Measurements from ENCODE around the gene VKORC1L1.
"Not testable (repeated sequence)": the region's sequence is repeated elsewhere in the genome, so short reads cannot be mapped to it uniquely, and the experiment has no call there.

Gene VKORC1L1

DNA sequence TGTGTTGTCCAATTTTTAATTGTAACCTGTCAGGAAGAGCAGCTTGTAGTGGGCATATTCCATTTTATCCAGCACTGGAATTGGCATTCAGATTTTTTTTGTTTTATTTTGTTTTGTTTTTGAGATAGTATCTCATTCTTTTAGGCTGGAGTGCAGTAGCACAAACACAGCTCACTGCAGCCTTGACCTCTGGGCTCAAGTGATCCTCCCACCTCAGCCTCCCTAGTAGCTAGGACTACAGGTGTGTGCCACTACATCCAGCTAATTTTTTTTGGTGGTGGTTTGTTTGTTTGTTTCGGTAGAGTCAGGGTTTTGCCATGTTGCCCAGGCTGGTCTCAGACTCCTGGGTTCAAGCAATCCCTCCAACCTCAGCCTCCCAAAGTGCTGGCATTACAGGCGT is 64.4 kb downstream of the VKORC1L1 start:
- DNase-seq (ENCODE audit: low read depth in 2 of 3, low spot score in 2 of 3) = no peak

DNA sequence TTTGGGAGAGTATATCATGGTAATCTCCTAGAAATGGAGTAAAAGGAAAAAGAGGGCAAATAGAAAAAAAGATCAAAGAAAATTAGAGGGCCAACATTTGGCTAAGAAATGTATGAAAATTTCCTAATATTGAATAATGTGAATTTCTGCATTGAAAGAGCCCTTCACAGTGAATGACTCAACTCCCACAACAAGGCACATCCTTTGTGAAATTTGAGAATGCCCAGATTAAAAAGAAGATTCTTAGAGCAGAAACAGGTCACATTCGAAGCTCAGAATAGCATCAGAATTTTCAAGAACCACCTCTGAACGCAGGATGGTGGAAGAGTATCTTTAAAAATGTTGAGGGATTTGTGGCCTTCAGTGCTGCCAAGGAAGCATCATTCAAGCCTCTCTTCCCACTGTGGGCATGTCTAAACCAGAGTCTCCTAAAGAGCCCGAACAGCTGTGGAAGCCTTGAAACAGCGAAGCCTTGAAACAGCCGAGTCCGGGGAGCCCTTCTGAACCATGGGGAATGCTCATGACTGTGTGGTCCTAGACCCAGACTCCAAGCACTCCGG is 65.5 kb downstream of the VKORC1L1 start:
- DNase-seq (ENCODE audit: low read depth in 2 of 3, low spot score in 2 of 3) = no peak

DNA sequence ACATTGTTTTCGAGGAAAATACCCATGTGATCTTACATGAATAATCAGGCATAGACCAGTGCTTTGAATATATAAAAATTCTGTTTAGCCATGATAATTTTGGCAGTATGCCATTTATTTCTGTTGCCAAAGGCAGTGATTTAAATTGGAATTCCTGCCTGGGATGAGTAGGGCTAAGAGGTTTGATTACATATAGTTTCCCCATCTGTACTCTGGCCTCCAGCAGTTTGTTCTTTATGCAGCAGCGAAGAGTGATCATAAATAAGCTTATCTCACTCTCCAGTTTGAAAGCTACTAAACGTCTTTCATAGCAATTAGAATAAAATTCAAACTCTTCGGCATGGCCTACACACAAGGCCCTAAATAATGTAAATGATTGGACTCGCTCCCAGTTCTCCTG is 72.9 kb downstream of the VKORC1L1 start:
- not testable (repeated sequence) for DNase-seq (ENCODE audit: low read depth in 2 of 3, low spot score in 2 of 3)

GRCh38 chr7:65946904-65947303 is 74.0 kb downstream of the VKORC1L1 start:
- DNase-seq (ENCODE audit: low read depth in 2 of 3, low spot score in 2 of 3) = no peak

- no peak for DNase-seq (ENCODE audit: low read depth in 2 of 3, low spot score in 2 of 3)
Observed at GRCh38 chr7:65951837-65952578, 79.1 kb downstream of the VKORC1L1 start.

DNA sequence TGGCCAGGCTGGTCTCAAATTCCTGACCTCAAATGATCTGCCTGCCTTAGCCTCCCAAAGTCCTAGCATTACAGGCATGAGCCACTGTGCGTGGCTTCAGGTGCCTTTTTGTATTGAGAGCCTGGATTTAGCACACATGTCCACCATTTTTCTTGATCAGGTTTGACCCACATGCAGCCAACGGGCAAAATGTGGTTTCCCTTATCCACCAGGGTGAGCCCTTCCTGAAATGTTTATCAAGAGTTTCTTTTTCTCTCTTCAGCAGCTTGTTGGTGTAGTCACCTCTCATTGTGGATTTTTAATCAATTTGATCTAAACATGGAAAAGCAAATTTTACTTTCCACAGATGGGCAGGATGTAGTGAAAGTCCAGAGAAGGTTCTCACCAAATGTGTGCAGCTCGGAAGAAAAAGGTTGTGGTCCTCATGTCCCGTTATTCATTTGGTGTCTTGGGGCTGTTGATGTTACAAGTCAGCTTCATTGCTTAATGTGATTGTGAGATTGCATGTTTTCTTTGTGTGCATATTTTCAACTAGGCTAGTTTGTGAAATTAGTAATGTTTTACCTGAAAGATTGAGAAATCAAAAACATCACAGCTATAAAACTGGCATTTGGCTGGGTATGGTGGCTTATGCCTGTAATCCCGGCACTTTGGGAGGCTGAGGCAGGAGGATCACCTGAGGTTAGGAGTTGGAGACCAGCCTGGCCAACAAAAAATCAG is 80.3 kb downstream of the VKORC1L1 start:
- DNase-seq (ENCODE audit: low read depth in 2 of 3, low spot score in 2 of 3) = no peak

DNA sequence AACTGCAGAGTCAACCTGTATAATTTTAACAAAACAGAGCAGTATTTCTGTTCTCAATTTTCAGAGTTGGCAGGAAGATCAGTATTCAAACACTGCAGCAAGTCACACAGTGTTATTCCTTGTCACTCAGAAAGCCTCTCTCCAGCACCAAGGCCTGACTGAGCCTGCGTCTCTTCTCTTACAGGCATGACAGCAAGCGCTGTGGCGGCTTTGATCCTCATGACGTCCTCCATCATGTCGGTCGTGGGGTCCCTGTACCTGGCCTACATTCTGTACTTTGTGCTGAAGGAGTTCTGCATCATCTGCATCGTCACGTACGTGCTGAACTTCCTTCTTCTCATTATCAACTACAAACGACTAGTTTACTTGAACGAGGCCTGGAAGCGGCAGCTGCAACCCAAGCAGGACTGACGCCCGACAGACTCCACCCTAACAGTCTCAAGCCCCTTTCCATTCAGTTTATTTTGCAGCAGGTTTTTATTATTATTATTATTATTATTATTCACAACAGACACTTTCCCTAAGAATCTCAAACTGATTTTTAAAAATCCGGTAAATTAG is 81.1 kb downstream of the VKORC1L1 start:
- DNase-seq (ENCODE audit: low read depth in 2 of 3, low spot score in 2 of 3) = no peak

GRCh38 chr7:65955718-65956117 is 82.8 kb downstream of the VKORC1L1 start:
- no peak for DNase-seq (ENCODE audit: low read depth in 2 of 3, low spot score in 2 of 3)

GRCh38 chr7:65960351-65961074 is 87.6 kb downstream of the VKORC1L1 start:
- DNase-seq (ENCODE audit: low read depth in 2 of 3, low spot score in 2 of 3) = no peak

DNA sequence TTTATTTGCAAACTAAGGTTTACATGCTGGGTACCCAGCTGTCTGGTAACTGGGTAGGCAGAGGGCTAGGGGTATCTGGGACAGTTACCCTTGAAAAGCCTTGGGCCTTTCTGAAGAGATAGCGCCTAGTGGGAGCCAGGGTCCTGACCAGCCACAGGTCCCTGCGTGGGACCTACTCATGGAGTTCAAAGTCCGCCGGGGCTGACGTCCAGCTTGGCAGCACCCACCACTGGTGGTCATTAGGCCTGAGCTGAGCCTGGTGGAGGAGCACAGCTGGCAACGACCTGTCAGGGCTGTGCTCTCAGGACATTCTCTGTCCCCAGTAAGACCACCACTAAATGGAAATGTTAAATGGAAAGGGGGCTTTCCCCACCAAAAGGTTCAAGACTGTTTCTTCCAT is 89.2 kb downstream of the VKORC1L1 start:
- DNase-seq (ENCODE audit: low read depth in 2 of 3, low spot score in 2 of 3) = no peak

GRCh38 chr7:65964671-65965070 is 91.8 kb downstream of the VKORC1L1 start:
- not testable (repeated sequence) for DNase-seq (ENCODE audit: low read depth in 2 of 3, low spot score in 2 of 3)

DNA sequence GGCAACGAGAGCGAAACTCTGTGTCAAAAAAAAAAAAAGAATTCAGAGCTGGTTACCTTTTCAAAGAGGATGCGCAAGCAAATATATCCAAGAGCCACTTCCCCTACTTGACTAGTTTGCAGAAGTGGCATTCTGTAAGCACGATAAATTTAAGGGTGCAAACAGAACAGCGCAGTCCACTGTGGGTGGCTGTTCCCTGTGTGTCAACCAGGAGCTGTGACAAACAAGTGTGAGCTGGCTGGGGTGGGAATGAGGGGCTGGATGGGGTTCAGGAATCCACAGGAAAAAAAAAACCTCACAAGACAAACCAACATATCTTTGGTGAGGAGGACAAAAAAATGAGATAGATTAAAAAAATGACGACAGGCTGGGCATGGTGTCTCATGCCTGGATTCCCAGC is 93.3 kb downstream of the VKORC1L1 start:
- DNase-seq (ENCODE audit: low read depth in 2 of 3, low spot score in 2 of 3) = no peak

GRCh38 chr7:65967361-65968155 is 94.7 kb downstream of the VKORC1L1 start:
- no peak for DNase-seq (ENCODE audit: low read depth in 2 of 3, low spot score in 2 of 3)

- DNase-seq (ENCODE audit: low read depth in 2 of 3, low spot score in 2 of 3) = no peak
Observed at GRCh38 chr7:65968256-65969185, 95.6 kb downstream of the VKORC1L1 start.

DNA sequence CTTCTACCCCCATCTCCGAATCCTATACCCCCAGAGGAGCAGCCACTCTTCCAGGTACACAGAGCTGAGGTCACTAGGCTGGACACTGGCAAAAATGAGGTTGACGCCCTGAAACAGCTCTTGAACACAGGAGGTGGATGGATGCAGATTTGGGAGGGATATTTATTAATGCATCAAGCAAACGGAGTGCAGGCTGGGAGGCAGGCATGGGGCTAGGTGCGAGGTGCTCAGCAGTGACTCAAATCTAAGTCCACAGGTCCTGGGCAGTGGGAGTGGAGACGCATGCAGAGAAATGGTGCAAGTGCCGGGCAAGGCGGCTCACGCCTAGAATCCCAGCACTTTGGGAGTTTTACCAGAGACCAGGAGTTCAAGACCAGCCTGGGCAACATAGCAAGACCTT is 98.1 kb downstream of the VKORC1L1 start:
- DNase-seq (ENCODE audit: low read depth in 2 of 3, low spot score in 2 of 3) = no peak

GRCh38 chr7:65972976-65973375 is 100.1 kb downstream of the VKORC1L1 start:
- DNase-seq (ENCODE audit: low read depth in 2 of 3, low spot score in 2 of 3) = no peak

DNA sequence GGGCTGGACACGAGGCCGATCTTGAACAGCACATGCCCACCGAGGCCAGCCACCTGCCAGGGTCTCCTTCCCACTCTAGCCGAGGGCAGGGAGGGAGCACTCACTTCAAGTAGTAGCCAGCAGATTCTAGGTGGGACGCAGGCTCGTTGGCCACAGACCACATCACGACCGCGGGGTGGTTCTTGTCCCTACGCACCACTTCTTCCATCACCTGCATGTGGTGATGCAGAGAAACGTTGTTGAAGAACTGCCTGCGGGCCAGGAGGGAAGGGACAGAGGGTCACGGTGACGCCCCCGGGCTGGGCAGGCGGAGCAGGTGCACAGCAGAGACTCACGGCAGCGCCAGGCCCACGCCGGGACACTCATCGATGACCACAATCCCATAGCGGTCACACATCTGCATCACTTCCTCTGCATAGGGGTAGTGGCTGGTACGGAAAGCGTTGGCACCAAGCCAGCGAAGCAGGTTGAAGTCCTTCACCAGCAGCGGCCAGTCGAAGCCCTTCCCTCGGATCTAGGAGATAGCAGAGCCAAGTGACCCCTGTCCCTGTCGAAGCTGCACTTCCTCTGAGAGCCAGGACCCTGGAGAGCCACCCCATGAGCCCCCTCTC is 101.4 kb downstream of the VKORC1L1 start:
- DNase-seq (ENCODE audit: low read depth in 2 of 3, low spot score in 2 of 3) = no peak

GRCh38 chr7:65974876-65975275 is 102.0 kb downstream of the VKORC1L1 start:
- no peak for DNase-seq (ENCODE audit: low read depth in 2 of 3, low spot score in 2 of 3)

DNA sequence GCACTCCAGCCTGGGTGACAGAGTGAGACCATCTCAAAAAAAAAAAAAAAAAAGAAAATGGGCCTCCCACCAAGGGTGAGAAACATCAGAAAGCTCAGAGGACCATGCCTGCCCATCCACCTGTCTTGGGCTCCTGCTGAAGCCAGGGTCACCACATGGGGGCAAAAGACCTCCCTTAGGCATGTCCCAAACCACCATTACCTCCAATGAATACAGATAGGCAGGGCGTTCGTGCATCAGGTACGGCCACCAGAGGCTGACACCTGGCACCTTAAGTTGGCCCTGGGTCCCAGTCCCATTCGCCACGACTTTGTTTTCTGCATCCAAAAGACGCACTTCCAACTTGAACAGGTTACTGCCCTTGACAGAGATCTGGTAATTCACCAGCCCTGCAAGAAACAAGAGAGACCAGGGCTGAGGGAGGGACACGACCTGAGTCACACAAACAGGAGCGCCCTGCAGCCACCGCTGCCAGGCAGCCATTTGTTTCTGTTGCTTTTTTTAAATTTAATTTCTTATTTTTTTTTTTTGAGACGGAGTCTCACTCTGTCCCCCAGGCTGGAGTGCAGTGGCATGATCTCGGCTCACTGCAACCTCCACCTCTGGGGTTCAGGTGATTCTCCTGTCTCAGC is 103.1 kb downstream of the VKORC1L1 start:
- DNase-seq (ENCODE audit: low read depth in 2 of 3, low spot score in 2 of 3) = no peak
